SK-N-SH (cell line): ENCODE data around the gene PEF1. TPM values are rescaled to one million over a fixed set of nuclear protein-coding genes. Genes with fewer than 3 reads are reported as not detected.

ENCODE experiments used
- CTCF ChIA-PET: fragments of 300-600, 350-600 bp; formaldehyde crosslinking; extraction: SDS; loops from one replicate; lab custom pipeline; 2021; lab: Yijun Ruan, JAX
- POLR2A ChIA-PET: fragments of 350-600 bp; sonication (Branson Sonifier 250); formaldehyde crosslinking; extraction: SDS; loops from one replicate; lab custom pipeline; 2020; ENCODE audit warnings: antibody characterized with exemption, inconsistent platforms; lab: Yijun Ruan, JAX
- DNase-seq: peaks from one replicate; pipeline ENCODE4 v3.0.0; 2012
- H2AFZ ChIP-seq: fragments of 200-600 bp; sonication (generic); 2 replicates; pipeline ENCODE4 v1.8.1; 2016; ENCODE audit warnings: antibody characterized with exemption, mild to moderate bottlenecking, low read depth
- H3F3A ChIP-seq: fragments of 200-600 bp; sonication (generic); replicated peaks from 2 replicates; pipeline ENCODE3; 2016; ENCODE audit warnings: antibody characterized with exemption, mild to moderate bottlenecking; ENCODE audit not compliant: insufficient read depth
- H3K27ac ChIP-seq, 2 experiments: fragments of 200-500 bp in 1 of 2; fragments of 200-600 bp in 1 of 2; sonication (Bioruptor generic) in 1 of 2; sonication (generic), shearing (Covaris generic) in 1 of 2; 2 replicates each; pipeline versions ENCODE4 v1.5.1 to v1.6.1; 2014 to 2016; ENCODE audit warnings: low read depth in 2 of 2, inconsistent platforms in 1 of 2, low read length in 1 of 2, mild to moderate bottlenecking in 1 of 2, mixed read lengths in 1 of 2
- H3K27me3 ChIP-seq: fragments of 200-600 bp; sonication (generic), shearing (Covaris generic); 2 replicates; pipeline ENCODE4 v1.6.1; 2016; ENCODE audit warnings: mixed run types; ENCODE audit not compliant: insufficient read depth
- H3K36me3 ChIP-seq, 2 experiments: fragments of 200-500 bp in 1 of 2; fragments of 200-600 bp in 1 of 2; sonication (Bioruptor generic) in 1 of 2; sonication (generic) in 1 of 2; replicated peaks in 1 of 2; 2 replicates each; pipeline versions ENCODE3 to v1.5.1; 2014 to 2016; ENCODE audit warnings: low read length in 1 of 2, mild to moderate bottlenecking in 1 of 2; ENCODE audit not compliant: insufficient read depth in 2 of 2, control insufficient read depth in 1 of 2
- H3K4me1 ChIP-seq, 2 experiments: fragments of 200-500 bp in 1 of 2; fragments of 200-600 bp in 1 of 2; sonication (Bioruptor generic) in 1 of 2; sonication (generic), shearing (Covaris generic) in 1 of 2; 2 replicates each; pipeline versions ENCODE4 v1.5.1 to v1.6.1; 2014 to 2016; ENCODE audit warnings: low read depth in 1 of 2, low read length in 1 of 2, mixed run types in 1 of 2; ENCODE audit not compliant: insufficient read depth in 2 of 2, control insufficient read depth in 1 of 2
- H3K4me2 ChIP-seq: fragments of 200-600 bp; sonication (generic), shearing (Covaris generic); 2 replicates; pipeline ENCODE4 v1.6.1; 2017; ENCODE audit warnings: mixed run types
- H3K4me3 ChIP-seq, 2 experiments: fragments of 200-500 bp in 1 of 2; fragments of 200-600 bp in 1 of 2; sonication (Bioruptor generic) in 1 of 2; sonication (generic), shearing (Covaris generic) in 1 of 2; 2 replicates each; pipeline versions ENCODE4 v1.5.1 to v1.8.1; 2014 to 2016; ENCODE audit warnings: low read depth in 2 of 2, inconsistent platforms in 1 of 2, low read length in 1 of 2, mild to moderate bottlenecking in 1 of 2, mixed read lengths in 1 of 2, moderate library complexity in 1 of 2
- H3K79me2 ChIP-seq: fragments of 200-600 bp; sonication (generic); 2 replicates; pipeline ENCODE4 v1.8.1; 2017; ENCODE audit warnings: mild to moderate bottlenecking; ENCODE audit not compliant: insufficient read depth
- H3K9ac ChIP-seq: fragments of 200-600 bp; sonication (generic); 2 replicates; pipeline ENCODE4 v1.6.1; 2017; ENCODE audit warnings: mixed run types
- H3K9me2 ChIP-seq: fragments of 200-600 bp; sonication (generic); 2 replicates; pipeline ENCODE4 v1.6.1; 2017; ENCODE audit warnings: mixed run types
- H3K9me3 ChIP-seq: fragments of 200-600 bp; sonication (generic); 2 replicates; pipeline ENCODE4 v1.6.1; 2017; ENCODE audit warnings: mixed run types, mild to moderate bottlenecking, moderate library complexity
- H4K20me1 ChIP-seq: fragments of 200-600 bp; sonication (generic); 2 replicates; pipeline ENCODE4 v1.6.1; 2017; ENCODE audit warnings: mild to moderate bottlenecking, mixed run types; ENCODE audit not compliant: insufficient read depth
- CHD2 ChIP-seq: fragments of 150-350 bp; IDR thresholded peaks from 2 replicates; pipeline ENCODE4 v1.6.1; 2018; ENCODE audit warnings: low read length; ENCODE audit not compliant: partially characterized antibody
- CTCF ChIP-seq: fragments of 200-600 bp; sonication (generic); IDR thresholded peaks from 2 replicates; pipeline ENCODE4 v1.6.1; 2017; ENCODE audit warnings: antibody characterized with exemption, mild to moderate bottlenecking, moderate library complexity
- FOSL2 ChIP-seq: IDR thresholded peaks from 2 replicates; pipeline ENCODE4 v1.4.0; 2012; ENCODE audit warnings: low read depth, mild to moderate bottlenecking, moderate library complexity, borderline replicate concordance
- GABPA ChIP-seq: IDR thresholded peaks from 2 replicates; pipeline ENCODE4 v1.4.0; 2012; ENCODE audit warnings: low read depth, mild to moderate bottlenecking
- GATA2 ChIP-seq: sonication (generic); formaldehyde crosslinking; IDR thresholded peaks from 2 replicates; pipeline ENCODE4 v1.5.0; 2020; ENCODE audit warnings: mild to moderate bottlenecking, missing genetic modification reagents
- JUND ChIP-seq: IDR thresholded peaks from 2 replicates; pipeline ENCODE4 v1.4.0; 2012
- MEF2A ChIP-seq: IDR thresholded peaks from 2 replicates; pipeline ENCODE4 v1.4.0; 2012; ENCODE audit warnings: low read depth, borderline replicate concordance
- MXI1 ChIP-seq: IDR thresholded peaks from 2 replicates; pipeline ENCODE4 v1.6.1; 2012; ENCODE audit warnings: mild to moderate bottlenecking, low read depth, low read length, improper control_type of control experiment
- NFIC ChIP-seq: IDR thresholded peaks from 2 replicates; pipeline ENCODE4 v1.4.0; 2012; ENCODE audit warnings: borderline replicate concordance
- NRF1 ChIP-seq: IDR thresholded peaks from 2 replicates; pipeline ENCODE4 v1.6.1; 2012; ENCODE audit warnings: low read depth, mild to moderate bottlenecking, low read length
- RAD21 ChIP-seq: IDR thresholded peaks from 2 replicates; pipeline ENCODE4 v1.6.1; 2012; ENCODE audit warnings: mild to moderate bottlenecking, low read length
- RCOR1 ChIP-seq: fragments of 150-350 bp; IDR thresholded peaks from 2 replicates; pipeline ENCODE4 v1.6.1; 2017; ENCODE audit warnings: antibody characterized with exemption, low read length
- RFX5 ChIP-seq: IDR thresholded peaks from 2 replicates; pipeline ENCODE4 v1.6.1; 2012; ENCODE audit warnings: mild to moderate bottlenecking, improper control_type of control experiment, low read length
- SIN3A ChIP-seq: IDR thresholded peaks from 2 replicates; pipeline ENCODE4 v1.6.1; 2012; ENCODE audit warnings: low read depth, mild to moderate bottlenecking, low read length, moderate library complexity, borderline replicate concordance
- TCF12 ChIP-seq: IDR thresholded peaks from 2 replicates; pipeline ENCODE4 v1.4.0; 2012
- TEAD4 ChIP-seq: IDR thresholded peaks from 2 replicates; pipeline ENCODE4 v1.4.0; 2012; ENCODE audit warnings: mild to moderate bottlenecking, borderline replicate concordance; ENCODE audit not compliant: insufficient read depth
- USF1 ChIP-seq: IDR thresholded peaks from 2 replicates; pipeline ENCODE4 v1.4.0; 2012; ENCODE audit warnings: low read depth, borderline replicate concordance
- USF2 ChIP-seq: fragments of 150-350 bp; IDR thresholded peaks from 2 replicates; pipeline ENCODE4 v1.6.1; 2017; ENCODE audit warnings: antibody characterized with exemption, low read length, low read depth, borderline replicate concordance
- YY1 ChIP-seq: IDR thresholded peaks from 2 replicates; pipeline ENCODE4 v1.4.0; 2012; ENCODE audit warnings: low read depth, mild to moderate bottlenecking
- ZBTB33 ChIP-seq: IDR thresholded peaks from 2 replicates; pipeline ENCODE4 v1.4.0; 2012; ENCODE audit warnings: low read depth, borderline replicate concordance
- WGBS: methylation state at CpG from one replicate; pipeline ENCODE4 v1.1.6; 2017; ENCODE audit warnings: low lambda C conversion rate; 5-methylcytosine and 5-hydroxymethylcytosine counted together
- polyA plus RNA-seq, 3 experiments: library from polyadenylated mRNA; depleted of rRNA; stranded (reverse); fragments of >200 nt; gene quantifications; 2 replicates each; pipeline ENCODE4 v1.2.3, GENCODE V29; 2012

The PEF1 gene
- polyA plus RNA-seq, 1 of the 3 experiments (the other 2 are of a cell fraction): 51.9 TPM

- Histone ChIP-seq H3K9me3 (no peaks in the 10 kb centered on the region), H3K4me2 (no peak overlapping the region), H3K36me3 (no peaks in the 10 kb centered on the region), H2AFZ (no peak overlapping the region), H3K4me1 (peaks cover 9 to 10% of the 10 kb centered on the region in 2 experiments), H3K4me3 (no peak overlapping the region), H4K20me1 (no peaks in the 10 kb centered on the region), H3K9ac (no peak overlapping the region), H3F3A (peaks cover 6% of the 10 kb centered on the region), H3K79me2 (no peaks in the 10 kb centered on the region), H3K27ac (peak overlapping the region in 1 of 2 experiments; percentile 16; a peak in 2 of 4 replicates), H3K27me3 (no peaks in the 10 kb centered on the region), H3K9me2 (no peaks in the 10 kb centered on the region)
- CTCF ChIA-PET: interaction anchor here (1.0 to 6.0 kb wide), 6 partner anchors 8 to 82 kb away, joined by 3 to 37 read pairs (median 6); partner anchors contain the start of gene HCRTR1
- DNase-seq: peak; percentile 55
- WGBS: 78% methylated on average over 4 of the region's 4 CpGs
- POLR2A ChIA-PET: no interaction called here
- no peak for TF ChIP-seq USF1
- no peak for TF ChIP-seq USF2
- no peak for TF ChIP-seq CHD2
- TF ChIP-seq GABPA: no peak
- no peak for TF ChIP-seq FOSL2
- no peak for TF ChIP-seq TCF12
- no peak for TF ChIP-seq NFIC
- TF ChIP-seq ZBTB33: no peak
- TF ChIP-seq RCOR1: no peak
- no peak for TF ChIP-seq MXI1
- TF ChIP-seq RFX5: no peak
- no peak for TF ChIP-seq SIN3A
- no peak for TF ChIP-seq MEF2A
- TF ChIP-seq YY1: no peak
- TF ChIP-seq TEAD4: no peak
- TF ChIP-seq JUND: no peak
- TF ChIP-seq GATA2 (CRISPR knock-in tag): no peak
- no peak for TF ChIP-seq CTCF
- no peak for TF ChIP-seq RAD21
- TF ChIP-seq NRF1: no peak
These were observed 48.6 kb downstream of the PEF1 start for GRCh38 chr1:31595836-31596736.
